Hepatocyte (in vitro differentiated cells): ENCODE measurements around the gene B3GNT4.
"Not testable (repeated sequence)": the region's sequence is repeated elsewhere in the genome, so short reads cannot be mapped to it uniquely, and the experiment has no call there.

Experiments
- EZH2 ChIP-seq: fragments of 200-600 bp; sonication (generic); IDR thresholded peaks from 2 replicates; pipeline ENCODE4 v1.6.1; 2016; ENCODE audit warnings: antibody characterized with exemption, mild to moderate bottlenecking, borderline replicate concordance
- EZH2phosphoT487 ChIP-seq: fragments of 200-600 bp; sonication (generic); IDR thresholded peaks from one replicate; pipeline ENCODE4 v1.6.1; 2018; ENCODE audit warnings: antibody characterized with exemption, mild to moderate bottlenecking, low read depth, moderate library complexity; ENCODE audit not compliant: unreplicated experiment, severe bottlenecking
- TF ChIP-seq, protein P1 (sequence below): fragments of 200-600 bp; sonication (generic); IDR thresholded peaks from 2 replicates; pipeline ENCODE4 v1.5.1; 2016; ENCODE audit warnings: antibody characterized with exemption, mild to moderate bottlenecking; ENCODE audit not compliant: poor library complexity

DNA sequence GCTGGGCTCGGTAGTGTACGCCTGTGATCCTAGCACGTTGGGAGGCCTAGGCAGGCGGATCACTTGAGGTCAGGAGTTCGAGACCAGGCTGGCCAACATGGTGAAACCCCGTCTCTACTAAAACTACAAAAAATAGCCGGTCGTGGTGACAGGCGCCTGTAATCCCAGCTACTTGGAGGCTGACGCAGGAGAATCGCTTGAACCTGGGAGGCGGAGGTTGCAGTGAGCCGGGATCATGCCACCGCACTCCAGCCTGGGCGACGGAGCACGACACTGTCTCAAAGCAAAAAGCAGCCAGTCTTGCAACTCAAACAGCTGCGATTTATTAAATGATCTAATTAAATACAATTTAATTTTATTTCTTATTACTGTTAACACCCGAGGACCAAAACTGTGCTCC is 698 bp upstream of the B3GNT4 start:
- TF ChIP-seq EZH2, EZH2phosphoT487: not testable (repeated sequence)
- TF ChIP-seq, protein P1, sequence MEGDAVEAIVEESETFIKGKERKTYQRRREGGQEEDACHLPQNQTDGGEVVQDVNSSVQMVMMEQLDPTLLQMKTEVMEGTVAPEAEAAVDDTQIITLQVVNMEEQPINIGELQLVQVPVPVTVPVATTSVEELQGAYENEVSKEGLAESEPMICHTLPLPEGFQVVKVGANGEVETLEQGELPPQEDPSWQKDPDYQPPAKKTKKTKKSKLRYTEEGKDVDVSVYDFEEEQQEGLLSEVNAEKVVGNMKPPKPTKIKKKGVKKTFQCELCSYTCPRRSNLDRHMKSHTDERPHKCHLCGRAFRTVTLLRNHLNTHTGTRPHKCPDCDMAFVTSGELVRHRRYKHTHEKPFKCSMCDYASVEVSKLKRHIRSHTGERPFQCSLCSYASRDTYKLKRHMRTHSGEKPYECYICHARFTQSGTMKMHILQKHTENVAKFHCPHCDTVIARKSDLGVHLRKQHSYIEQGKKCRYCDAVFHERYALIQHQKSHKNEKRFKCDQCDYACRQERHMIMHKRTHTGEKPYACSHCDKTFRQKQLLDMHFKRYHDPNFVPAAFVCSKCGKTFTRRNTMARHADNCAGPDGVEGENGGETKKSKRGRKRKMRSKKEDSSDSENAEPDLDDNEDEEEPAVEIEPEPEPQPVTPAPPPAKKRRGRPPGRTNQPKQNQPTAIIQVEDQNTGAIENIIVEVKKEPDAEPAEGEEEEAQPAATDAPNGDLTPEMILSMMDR, result not testable (repeated sequence)
